Inflammatory macrophage (primary cell): Measurements from ENCODE around the gene RNF223.

Experiments used
- DNase-seq, 2 donors: peaks; one replicate each; pipeline ENCODE4 v3.0.0-alpha.2; 2020 to 2022
- total RNA-seq, 18 experiments: gene quantifications; one replicate each; lab custom pipeline; 2026; ENCODE audit warnings: mixed read lengths in 6 of 18, inconsistent platforms in 2 of 18; lab: John Stamatoyannopoulos, UW

Gene RNF223
- total RNA-seq, result 0 to 0.07 (median 0) reads per million in 18 experiments

DNA sequence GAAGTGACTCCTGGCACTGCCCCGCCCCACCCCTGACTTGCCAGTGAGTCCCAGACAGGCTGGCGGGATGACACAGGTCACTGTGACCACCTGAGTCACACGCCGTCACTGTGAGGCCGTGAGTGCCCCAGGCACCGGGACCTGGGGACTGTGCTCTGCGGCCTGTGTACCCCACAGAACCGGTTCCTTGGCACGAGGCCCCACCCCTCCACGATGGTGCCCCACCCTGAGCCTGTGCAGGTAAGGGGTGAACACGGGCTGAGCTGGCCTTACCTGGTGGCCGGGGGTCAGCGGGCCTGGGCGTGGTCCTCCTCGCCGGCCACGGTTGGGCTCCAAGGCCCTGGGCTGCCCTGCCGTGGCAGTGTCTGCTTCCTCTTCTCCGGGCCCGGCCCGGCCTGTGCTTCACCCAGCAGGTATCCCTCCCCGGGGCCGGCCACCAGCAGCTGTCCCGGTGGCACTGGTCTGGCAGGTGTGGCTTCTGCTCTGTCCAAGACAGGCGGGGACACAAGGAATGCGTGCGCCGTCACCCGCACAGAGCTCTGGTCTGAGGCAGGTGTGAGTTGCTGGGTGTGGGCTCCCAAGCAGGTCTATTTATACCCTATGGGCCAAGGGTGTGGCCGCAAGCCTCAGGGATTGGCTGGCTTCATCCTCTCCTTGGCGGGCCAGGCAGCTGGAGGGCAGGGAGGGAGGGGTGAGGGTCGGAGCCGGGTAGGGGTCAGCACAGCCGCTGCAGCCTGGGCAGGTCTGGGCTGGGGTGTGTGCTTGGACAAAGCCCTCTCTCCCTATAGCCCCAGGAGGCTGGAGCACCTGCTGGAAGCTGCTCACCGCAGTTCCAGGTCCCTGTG lies at the start of gene RNF223:
Gene RNF223, minus strand, starts transcription at position 564 of the 845 bp plus-strand sequence. CDS start 1,740 bp downstream, outside the sequence.
- no peak for DNase-seq

DNA sequence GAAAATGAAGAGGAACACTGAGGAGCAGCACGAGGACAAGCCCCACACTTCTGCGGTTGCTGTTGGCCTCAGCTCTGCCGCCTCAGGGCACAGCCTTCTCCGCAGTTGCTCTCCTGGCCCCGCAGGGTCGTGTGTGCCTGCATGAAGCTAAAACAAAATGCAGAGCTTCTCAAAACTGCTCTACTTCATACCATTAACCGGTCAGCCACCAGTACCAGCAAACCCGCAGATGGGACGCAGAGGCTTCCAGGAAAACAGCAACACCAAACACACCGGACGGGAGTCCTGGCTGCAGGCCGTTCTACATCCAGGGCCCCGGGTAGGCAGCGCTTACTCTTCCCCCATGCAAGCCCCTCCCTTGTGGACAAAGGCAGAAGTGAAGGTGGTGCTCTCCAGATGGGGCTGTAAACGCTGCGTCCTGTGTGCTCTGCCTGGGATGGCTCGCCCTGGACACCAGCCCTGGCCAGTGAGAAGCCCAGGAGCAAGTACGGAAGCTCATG lies 48.9 kb upstream of the RNF223 start:
- no peak for DNase-seq

DNA sequence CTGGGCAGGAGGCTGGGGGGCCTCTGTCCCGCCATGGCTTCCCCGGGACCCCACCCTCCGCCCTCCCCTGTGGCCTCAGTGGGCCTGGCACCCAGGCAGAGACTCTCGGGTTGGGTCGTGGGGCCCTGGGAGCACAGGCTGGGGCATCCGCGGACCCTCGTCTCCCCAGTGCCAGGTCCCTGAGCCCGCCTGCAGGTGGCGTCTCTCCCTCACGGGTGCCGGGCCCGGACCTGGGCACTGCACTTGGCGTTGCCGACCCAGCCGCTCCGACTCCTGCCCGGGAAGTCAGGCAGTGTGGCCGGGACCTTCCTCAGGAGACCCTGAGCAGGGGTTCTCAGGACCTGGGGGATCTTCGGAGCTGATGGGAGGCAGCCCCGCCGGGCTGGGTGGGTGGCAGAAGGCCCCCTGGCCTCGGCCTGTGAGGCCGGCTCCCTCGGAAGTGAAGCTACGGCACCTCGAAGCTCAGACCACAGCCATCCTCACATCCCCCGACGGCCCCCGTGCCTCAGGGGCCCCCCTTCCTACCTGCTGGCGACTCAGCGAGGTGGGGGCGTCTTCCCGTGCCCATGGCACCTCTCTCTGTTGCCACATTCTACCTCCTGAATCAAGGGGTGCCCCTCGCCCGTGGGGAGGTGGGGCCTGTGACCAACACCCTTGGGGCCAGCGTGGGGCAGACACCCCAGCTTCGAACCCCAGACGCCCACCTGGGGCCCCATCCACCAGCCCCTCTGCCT lies 48.1 kb upstream of the RNF223 start:
- DNase-seq, result peak; percentile 61 to 79

DNA sequence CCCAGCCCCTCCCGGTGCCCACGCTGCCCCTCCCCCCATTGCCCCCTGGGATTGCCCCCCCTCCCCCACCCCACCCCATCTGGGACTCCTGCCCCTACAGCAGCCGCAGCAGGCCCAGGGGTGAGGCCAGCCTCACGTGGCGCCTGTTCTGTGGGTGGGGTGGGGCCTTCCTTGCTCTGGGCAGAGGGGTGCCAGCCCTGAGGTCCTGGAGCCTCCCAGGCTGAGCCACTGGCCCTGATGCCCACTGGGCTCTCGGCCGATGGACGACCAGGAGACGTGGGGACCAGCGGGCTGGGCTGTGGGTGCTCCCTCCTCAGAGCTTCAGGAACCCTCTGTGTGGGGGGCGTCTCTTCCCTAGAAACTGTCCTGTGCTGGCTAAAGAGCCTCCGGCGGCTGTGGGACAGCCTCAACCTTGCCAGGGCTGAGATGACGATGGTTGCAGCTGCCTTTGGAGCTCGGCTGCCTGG lies 47.5 kb upstream of the RNF223 start:
- no peak for DNase-seq

- DNase-seq, result no peak
Measured at GRCh38 chr1:1120866-1121591, 46.9 kb upstream of the RNF223 start.

DNA sequence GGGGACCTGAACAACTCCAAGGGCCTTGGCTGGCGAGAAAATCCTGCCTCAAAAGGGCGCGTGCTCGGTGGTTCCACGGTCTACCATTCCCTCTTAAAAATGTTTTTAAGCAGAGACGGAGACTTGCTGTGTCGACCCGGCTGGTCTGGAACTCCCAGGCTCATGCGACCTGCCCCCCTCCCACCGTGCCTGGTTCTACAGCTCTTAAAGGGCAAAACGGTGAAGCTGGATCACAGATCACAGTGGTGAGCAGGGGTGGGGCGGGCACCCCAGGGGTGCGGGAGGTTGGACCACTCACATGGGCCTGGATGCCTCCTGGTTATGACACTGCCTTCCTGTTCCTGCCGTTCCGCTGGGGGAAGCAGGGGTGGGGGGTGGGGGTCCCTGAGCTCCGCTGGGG lies 46.0 kb upstream of the RNF223 start:
- DNase-seq, result no peak

- no peak for DNase-seq
Measured at GRCh38 chr1:1119272-1119890, 45.3 kb upstream of the RNF223 start.

DNA sequence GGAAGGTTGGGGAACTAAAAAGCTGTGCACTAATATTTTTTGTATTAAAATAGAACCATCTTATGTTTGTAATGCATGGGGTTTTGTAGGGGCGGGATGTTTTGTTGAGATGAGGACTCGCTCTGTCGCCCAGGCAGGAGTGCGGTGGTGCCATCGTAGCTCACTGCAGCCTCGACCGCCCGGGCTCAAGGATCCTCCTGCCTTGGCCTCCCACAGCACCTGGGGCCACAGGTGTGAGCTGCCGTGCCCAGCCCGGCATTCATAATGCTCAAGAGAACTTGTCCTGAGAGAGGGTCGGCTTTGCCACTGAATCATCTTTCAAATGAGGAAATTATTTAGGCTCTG lies 44.7 kb upstream of the RNF223 start:
- DNase-seq, result no peak

DNA sequence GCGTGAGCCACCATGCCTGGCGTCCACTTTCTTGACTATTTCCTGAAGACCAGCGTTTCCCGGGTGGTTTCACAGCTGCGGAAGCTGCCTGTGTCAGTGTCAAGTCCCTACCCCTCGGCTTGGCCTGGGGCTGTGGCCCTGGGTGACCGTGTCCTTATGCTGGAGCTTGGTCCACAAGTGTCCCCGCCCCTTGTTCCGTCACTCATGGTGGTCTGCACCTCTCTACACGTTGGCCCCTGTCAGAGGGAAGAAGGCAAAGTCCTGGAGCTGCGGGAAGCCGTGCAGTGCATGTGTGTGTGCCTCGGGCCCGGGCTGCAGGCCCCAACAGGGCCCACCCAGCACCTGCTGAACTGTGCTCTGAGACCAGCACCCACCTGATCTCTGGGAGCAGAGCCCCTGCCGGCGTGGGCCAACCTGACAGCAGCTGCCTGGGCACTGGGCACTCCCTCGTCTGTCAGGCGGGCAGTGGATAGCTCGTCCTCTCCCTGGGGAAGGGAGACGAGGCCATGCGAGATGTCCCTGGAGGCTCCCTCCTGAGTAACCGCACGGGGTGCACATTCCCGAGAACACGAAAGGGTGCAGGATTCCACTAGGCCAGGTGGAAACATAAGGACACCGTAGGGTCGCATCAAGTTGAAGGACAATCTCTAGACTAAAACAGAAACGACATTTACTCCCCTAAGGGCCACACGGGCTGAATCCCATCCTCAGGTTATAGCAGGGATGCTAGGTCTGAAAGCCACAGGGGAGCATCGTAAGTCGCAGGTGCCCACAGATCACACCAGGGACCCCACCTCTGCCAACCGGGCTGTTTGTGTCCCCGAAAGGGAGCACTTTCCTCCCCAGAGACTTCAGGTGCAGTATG lies 44.1 kb upstream of the RNF223 start:
- no peak for DNase-seq

DNA sequence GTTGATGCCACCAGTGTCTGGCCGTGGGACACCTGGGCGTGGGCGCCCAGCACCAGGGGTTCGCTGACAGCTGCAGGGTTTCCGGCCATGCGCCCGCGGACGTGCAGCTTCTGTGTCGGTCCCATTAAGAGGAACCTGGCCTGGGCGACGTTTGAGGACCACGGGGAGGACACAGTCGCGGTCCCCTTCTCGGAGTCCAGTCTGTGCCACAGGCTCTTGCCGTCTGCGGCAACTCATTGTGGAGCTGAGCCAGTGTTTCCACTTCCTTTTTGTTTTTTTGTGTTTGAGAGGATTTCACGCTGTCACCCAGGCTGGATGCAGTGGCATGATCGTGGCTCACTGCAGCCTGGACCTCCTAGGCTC lies 43.3 kb upstream of the RNF223 start:
- DNase-seq, result peak in 1 of 2 donors; percentile 17

- DNase-seq, result peak in 1 of 2 donors; percentile 21
Measured at GRCh38 chr1:1116701-1117468, 42.8 kb upstream of the RNF223 start.

DNA sequence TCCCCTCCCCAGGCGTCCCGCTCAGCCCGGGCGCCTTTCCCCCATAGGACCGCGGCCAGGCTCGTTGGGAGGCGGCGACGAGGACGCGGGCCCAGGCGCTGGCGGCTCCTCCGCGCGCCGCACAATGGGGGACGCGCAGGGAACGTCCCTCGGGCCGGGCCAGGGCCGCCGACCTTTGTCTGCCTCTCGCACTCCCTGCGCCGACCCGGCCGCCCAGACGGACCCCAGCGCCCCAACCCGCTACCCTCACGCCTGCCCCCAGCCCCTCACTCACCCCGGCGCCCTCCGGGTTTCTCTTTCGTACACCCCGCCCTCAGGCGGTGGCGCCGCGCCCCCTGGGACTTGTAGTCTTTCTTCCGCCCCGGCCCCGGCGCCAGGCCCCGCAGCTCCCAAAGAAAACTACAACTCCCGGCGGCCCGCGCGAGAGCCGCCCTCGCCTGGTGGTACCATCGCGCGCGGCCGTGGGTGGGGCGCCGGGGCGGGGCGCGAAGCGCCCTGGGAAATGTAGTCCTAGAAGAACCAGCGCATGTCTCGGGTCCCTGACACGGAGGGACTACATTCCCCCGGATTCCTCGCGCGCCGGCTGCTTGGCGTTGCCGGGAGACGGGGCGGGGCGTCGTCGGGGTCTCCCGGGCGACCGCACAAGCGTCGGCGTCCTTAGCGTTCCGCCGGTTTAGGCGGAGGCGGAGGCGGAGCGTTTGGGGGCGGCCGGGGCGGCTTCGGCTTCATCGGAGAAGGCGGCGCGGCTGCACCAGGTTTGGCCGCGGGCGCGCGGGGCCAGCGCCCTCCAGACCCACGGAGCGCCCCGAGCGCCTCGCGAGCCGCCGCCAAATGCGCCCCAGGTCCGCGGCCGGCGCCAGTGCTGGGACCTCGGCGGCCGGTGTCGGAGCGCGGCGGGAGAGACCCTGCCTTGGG lies 41.9 kb upstream of the RNF223 start, which contains the start of gene C1orf159:
Gene C1orf159, minus strand, starts transcription at position 304 of the 915 bp plus-strand sequence. CDS start 24,546 bp downstream, outside the sequence.
- peak; percentile 98 for DNase-seq

GRCh38 chr1:1115136-1115785 lies 41.2 kb upstream of the RNF223 start:
- no peak for DNase-seq

DNA sequence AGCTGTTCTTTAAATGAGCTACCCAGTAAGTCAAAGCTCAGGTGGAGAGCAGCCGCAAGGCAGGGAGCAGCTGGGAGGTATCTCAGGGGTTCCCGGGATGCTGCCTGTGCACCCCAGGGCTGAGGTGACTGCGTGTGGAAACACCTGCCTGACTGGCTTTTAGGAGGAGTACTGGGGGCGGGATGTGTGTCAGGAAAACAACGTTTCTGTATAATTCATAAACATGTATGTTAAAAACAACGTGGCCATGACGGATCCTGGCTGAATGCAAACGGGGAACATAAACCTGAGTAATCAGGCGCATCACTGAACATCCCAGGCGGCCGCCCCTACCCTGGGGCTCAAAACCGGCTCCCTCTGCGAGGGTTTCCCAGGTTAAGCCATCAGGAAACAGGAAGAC lies 40.3 kb upstream of the RNF223 start:
- no peak for DNase-seq

DNA sequence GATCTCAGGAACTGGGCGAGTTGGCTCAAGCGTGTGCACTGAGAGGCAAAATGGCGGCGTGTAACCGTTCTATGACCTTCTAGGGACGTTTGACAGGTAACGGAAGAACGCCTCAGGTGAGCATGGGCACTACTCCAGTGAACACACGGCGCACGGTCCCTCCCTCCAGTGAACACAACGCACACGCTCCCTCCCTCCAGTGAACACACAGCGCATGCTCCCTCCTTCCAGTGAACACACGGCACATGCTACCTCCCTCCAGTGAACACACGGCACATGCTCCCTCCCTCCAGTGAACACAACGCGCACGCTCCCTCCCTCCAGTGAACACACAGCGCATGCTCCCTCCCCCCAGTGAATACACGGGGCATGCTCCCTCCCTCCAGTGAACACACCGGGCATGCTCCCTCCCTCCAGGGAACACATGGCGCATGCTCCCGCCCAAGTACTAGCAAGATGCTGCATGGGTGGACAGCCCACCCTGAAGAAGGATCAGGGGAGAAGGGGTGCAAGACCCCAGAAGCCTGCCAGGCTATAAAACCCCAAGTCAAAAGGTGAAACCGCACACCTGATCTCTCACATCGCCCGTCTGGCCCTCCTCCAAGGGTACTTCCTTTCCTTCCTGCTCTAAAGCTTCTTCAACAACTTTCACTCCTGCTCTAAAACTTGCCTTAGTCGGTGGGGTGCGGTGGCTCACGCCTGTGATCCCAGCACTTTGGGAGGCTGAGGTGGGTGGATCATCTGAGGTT lies 38.3 kb upstream of the RNF223 start:
- DNase-seq, result no peak

DNA sequence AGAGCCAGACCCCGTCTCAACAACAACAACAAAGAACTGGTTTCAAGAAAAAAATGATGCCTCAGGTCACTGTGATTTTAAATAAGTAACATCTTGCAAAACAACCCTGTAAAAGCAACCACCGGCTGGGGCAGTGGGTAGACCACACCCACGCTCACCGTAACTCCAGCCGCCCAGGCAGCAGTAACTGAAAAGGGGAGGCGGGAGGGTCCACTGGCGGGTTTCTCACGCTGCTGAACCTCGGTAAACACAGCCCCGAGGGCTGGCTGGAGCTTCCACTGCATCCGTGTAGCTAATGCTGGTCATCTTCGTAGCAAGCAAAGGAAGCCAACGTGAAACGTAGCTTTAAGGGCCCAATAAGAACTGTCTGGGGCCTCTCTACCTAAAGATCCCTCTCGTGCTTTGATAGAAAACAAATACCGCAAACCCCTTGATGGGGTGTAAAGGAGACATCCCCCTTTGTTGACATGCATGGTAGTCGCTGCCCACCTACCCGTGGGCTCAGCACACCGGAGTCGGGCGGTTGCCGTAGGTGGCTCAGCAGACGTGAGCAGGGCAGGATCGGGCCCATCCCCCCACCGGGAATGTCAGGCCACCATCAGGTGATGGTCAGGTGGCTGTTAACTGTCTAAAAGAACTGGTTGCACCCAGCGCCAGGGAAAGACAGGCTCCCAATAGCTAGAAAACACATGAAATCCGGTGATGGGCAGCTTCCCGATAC lies 37.6 kb upstream of the RNF223 start:
- no peak for DNase-seq

- DNase-seq, result no peak
Measured at GRCh38 chr1:1110561-1110971, 36.5 kb upstream of the RNF223 start.
